Kidney glomerular epithelial cell (primary cell): ENCODE data around the gene BCKDK.
"Not testable (repeated sequence)": the region's sequence is repeated elsewhere in the genome, so short reads cannot be mapped to it uniquely, and the experiment has no call there.

Experiments
- DNase-seq: peaks from one replicate; lab custom pipeline; 2025; lab: John Stamatoyannopoulos, UW

Gene BCKDK

DNA sequence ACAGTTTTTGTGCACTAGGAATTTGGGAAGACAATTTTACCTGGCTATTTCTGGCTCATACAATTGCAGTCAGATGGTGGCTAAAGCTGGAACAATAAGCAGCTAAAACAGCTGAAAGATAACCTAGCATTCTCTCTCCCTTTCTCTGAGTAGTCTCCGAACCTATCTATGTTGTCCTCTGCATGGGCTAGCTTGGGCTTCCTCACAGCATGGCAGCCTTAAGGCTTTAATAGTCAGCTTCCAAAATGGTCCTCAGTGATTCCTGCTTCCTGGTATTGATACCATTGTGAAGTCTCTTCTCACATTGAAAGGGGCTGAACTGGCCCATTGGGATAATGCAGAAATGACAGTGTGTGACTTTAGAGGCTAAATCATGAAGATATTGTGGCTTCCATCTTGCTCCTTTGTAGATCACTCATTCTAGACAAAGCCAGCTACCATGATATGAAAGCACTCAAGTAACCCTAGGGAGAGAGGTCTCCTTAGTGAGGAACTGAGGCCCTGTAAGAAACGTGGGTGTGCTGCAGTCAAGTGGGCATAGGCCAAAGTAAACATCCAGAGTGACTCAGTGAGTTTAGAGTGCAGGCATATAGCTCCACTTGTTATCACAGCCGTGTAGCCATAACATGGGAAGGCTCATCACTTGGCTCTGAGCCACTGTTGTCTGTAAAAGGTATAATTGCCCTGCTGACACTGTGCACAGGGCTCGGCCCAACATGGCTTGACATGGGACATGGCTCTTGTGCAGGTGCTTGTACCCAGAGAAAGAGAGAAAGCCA, 8.1 kb upstream of the BCKDK start:
- DNase-seq, result peak; percentile 20

DNA sequence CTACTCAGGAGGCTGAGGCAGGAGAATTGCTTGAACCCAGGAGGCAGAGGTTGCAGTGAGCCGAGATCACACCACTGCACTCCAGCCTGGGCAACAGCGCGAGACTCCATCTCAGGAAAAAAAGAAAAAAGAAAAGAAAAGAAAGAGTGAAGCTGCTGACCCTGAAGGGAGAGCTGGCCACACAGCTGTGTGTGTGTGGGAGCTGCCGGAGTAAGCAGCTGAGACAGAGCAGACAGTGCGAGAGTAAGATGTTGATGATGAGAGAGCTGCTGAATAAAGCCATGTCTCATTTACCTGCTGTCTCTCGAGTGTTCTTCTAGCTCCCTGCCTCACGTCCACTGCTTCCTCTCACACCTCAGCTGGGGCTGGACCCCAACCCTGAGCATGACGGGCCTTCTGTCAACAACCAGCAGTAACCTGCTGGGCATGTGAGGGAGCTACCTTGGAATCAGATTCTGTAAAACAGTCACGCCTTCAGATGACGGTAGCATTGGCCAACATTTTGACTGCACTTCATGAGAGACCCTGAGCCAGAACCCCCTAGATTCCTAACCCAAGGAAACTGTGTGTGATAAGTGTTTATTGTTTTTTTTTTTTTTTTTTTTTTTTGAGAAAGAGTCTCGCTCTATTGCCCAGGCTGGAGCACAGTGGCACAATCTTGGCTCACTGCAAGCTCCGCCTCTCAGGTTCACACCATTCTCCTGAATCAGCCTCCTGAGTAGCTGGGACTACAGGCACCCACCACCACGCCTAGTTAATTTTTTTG, 7.1 kb upstream of the BCKDK start:
- DNase-seq, result not testable (repeated sequence)

DNA sequence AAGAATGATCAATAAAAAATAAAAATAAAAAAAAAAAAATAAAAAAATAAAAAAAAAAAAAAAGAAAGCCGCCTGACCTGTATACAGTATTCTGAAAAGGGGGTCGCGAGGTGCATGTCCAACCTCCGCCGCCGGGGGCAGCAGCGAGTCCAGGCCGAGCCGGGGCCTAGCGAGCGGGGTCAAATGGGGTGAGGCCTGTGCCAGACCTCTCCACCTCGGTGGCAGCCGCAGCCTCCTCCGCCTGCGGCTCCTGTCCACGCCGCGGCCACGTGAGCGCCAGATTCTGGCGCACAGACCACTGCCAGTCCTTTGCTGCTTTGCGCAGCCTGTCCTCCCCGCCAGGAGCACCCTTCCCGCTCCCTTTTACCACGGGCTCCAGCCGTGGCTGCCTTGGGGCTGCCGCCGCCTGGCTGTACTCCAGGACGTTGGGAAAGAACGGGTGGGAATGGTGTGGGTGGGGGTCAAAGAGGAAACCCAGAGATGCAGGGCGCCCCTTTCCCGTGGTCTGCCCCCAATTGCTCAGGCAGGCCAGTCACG, 2.4 kb upstream of the BCKDK start:
- peak; percentile 19 for DNase-seq

DNA sequence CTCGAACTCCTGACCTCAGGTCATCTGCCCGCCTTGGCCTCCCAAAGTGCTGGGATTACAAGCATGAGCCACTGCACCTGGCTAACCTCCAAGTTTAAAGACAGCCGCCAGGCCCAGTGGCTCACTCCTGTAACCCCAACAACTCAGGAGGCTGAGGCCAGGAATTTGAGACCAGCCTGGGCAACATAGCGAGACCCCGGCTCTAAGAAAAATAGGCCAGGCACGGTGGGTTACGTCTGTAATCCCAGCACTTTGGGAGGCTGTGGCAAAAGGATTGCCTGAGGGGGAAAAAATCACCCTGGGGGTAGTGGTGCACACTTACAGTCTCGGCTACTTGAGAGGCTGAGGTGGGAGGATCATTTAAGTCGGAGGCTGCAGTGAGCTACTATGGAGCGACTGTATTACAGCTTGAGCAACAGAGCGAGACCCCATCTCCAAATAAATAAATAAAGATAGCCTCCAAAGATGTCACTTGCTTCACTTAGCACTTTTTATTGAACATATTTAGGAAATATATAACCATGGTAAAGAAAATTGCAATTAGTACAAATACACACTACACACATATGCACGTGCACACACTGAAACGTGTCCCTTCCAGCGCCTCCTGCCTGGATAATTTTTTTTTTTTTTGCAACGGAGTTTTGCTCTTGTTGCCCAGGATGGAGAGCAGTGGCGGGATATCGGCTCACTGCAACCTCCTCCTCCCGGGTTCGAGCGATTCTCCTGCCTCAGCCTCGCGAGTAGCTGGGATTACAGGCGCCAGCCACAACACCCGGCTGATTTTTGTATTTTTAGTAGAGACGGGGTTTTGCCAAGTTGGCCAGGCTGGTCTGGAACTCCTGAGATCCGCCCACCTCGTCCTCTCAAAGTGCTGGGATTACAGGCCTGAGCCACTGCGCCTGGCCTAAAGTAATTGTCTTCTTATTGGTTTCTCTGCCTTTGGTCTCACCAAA, 1.4 kb upstream of the BCKDK start:
- no peak for DNase-seq

DNA sequence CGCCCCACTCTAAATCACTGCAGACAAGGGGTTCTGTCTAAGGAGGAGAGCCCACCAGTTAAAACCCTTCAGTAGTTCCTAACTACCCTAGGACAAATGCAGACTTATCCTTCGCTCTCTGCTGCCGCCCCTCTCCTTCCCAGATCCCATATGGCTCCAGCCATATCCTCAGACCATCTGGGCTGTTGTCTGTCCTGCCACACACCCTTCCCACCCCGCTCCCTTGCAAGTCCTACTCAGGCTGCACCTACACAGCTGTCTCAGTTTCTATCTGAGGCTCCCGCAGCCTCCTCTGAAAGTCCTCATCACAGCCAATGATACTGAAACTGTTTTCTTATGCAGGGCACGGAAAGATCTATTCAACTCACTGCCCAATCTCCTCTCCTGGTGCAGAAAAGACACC, 720 bp upstream of the BCKDK start:
- no peak for DNase-seq

- DNase-seq, result no peak
Measured at GRCh38 chr16:31108794-31109558, 790 bp downstream of the BCKDK start.

- no peak for DNase-seq
Measured at GRCh38 chr16:31109622-31110021, 1.4 kb downstream of the BCKDK start.

GRCh38 chr16:31110106-31111034, 2.2 kb downstream of the BCKDK start:
- DNase-seq, result no peak

- DNase-seq, result no peak
Measured at GRCh38 chr16:31111881-31112466, 3.8 kb downstream of the BCKDK start.

DNA sequence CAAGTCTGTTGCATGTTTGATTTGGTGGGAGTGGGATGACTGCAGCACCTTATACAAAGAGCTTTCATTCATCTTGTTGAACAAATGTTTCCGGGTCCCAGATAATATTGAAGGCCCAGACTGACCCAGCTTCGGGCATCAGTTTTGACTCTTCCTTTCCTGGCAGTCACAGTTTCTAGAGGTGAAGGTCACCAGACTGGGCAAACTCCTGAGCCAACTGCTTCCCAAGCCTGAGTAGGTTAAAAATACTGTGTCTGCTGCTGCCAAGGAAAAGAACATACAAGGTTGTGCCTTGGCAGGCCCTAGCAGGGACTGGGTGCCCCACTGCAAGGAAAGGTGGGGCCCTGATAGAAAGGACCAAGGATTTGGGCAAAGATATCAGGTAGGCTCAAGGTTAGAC, 4.5 kb downstream of the BCKDK start:
- DNase-seq, result no peak

- peak; percentile 50 for DNase-seq
Measured at GRCh38 chr16:31113121-31114120, 5.2 kb downstream of the BCKDK start.

GRCh38 chr16:31114468-31114867, 6.3 kb downstream of the BCKDK start:
- DNase-seq, result no peak

DNA sequence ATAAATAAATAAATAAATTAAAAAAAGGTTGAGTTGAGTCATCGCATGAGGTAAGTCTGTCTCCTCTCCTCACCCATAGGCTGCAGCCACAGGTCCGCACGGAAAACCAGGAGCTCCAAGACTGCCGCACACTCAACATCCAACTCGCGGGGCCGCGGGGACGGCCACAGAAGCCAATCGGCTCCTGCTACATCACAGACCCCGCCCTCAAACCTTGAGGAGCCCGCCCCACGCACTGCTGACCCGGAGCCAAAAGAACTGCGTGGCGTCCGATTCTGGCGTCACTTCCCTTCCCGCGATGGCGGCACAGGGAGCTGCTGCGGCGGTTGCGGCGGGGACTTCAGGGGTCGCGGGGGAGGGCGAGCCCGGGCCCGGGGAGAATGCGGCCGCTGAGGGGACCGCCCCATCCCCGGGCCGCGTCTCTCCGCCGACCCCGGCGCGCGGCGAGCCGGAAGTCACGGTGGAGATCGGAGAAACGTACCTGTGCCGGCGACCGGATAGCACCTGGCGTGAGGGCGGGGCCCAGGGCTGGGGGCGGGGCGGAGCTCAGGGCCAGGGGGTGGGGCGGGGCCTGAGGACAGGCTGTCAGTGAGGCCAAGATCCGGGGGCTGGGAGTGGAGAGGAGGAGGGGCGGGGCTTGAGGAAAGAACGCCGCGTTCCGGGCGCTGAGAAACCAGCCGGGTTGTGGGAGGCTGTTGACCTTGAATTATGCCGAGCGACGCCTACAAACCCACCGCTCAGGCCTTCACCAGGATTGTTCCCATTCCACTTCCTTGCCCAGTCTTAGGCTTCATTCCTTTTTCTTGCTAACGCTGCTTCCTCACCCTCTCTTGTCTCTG, 9.4 kb downstream of the BCKDK start, which contains the start of gene KAT8:
TSS of gene KAT8 (plus strand) at position 281 of the 839 bp plus-strand sequence. CDS start at position 299, 18 bp downstream.
- peak; percentile 96 for DNase-seq

DNA sequence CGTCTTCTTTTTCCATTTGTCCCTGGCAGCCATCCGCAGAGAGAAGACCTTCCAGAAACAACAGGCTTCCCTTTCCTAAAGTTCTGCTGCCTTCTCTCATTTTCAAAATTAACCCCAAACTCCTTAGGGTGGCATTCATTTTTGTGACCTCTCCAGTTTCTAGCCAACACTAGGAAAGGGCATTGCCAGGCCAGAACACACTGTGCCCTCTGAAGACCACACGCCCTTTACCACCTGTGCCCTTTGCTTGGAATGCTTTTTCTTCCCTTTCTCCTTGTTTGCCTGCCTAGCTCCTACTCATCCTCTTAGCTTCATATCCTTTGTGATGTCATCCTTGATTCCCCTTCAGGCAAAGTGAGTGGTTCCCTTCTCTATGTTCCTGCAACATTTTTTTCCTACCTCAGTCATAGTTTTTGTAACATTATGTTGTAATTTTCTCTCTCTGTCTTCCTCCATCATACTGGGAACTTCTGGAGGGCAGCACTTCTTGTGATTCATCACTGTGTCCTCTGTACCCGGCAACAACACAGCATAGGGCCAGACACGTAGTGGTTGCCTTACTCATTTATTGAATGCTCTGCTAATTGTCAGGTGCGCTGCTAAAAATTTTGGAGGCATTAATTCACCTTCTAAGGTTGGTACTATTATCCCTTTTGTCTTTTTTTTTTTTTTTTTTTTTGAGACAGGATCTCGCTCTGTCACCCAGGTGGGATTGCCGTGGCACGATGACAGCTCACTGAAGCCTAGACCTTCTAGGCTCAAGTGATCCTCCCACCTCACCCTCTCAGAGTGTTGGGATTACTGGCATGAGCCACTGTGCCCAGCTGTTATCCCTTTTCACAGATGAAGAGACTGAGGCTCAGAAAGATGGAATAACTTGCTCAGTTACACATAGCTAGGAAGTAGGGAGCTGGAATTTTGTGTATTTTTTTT, 10.3 kb downstream of the BCKDK start:
- peak; percentile 34 for DNase-seq

GRCh38 chr16:31120129-31120528, 11.9 kb downstream of the BCKDK start:
- DNase-seq, result no peak

DNA sequence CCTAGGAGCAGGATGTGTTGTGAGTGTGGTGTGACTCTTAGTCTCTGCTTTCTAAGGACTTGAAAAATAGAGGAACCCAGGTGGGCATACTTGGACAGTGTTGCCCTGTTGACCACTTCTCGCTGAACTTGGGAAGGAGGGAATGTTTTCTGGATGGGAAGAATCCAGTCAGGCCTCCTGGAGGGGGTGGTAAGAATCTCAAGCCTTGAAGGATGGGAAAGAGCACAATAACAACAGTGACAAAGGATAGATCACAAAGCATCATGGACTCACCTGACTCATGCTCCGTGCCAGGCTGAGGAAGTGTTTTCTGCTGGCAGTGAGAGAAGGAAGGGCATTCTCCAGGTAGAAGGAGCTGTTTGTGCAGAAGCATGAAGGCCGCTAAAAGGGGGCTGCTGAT, 17.7 kb downstream of the BCKDK start:
- no peak for DNase-seq
